Activated CD8-positive, alpha-beta T cell treated with anti-CD3 and anti-CD28 coated beads, Interleukin-2, amount 10 ng/mL, durations not matched to agents 7 days and 5 days (primary cell): ENCODE data around the gene PSMB11. TPM values are rescaled to one million over a fixed set of nuclear protein-coding genes. Genes with fewer than 3 reads are reported as not detected.

Experiments
- ATAC-seq: fragments of 150-1000 bp; cut with Tn5 transposase; one replicate; pipeline ENCODE4 v1.10.0; 2021; ENCODE audit warnings: moderate library complexity
- CTCF ChIA-PET: fragments of 350-600 bp; sonication (Branson Sonifier 250); formaldehyde crosslinking; loops from one replicate; lab custom pipeline; 2021; ENCODE audit warnings: antibody characterized with exemption; lab: Charles Lee
- POLR2A ChIA-PET: fragments of 350-600 bp; sonication (Branson Sonifier 250); formaldehyde crosslinking; loops from one replicate; lab custom pipeline; 2021; ENCODE audit warnings: antibody characterized with exemption; lab: Charles Lee
- DNase-seq: peaks from one replicate; pipeline ENCODE4 v3.0.0-alpha.2; 2020
- H3K27ac Mint-ChIP-seq: one replicate; pipeline ENCODE4 v1.8.0; 2021; ENCODE audit warnings: mild to moderate bottlenecking, mixed read lengths
- H3K27me3 Mint-ChIP-seq: one replicate; pipeline ENCODE4 v1.8.0; 2021; ENCODE audit warnings: low read depth, mixed read lengths
- H3K36me3 Mint-ChIP-seq: one replicate; pipeline ENCODE4 v1.8.0; 2021; ENCODE audit warnings: low read depth, mixed read lengths
- H3K4me1 Mint-ChIP-seq: one replicate; pipeline ENCODE4 v1.8.0; 2021; ENCODE audit warnings: low read depth, mixed read lengths
- H3K4me3 Mint-ChIP-seq: one replicate; pipeline ENCODE4 v1.8.0; 2021; ENCODE audit warnings: mild to moderate bottlenecking, mixed read lengths
- H3K9me3 Mint-ChIP-seq: one replicate; pipeline ENCODE4 v1.8.0; 2022; ENCODE audit warnings: mixed read lengths; ENCODE audit not compliant: insufficient read depth
- total RNA-seq, 2 experiments: library from RNA; stranded (reverse); gene quantifications; one replicate each; pipeline ENCODE4 v1.2.3, GENCODE V29; 2021

PSMB11 gene
- total RNA-seq, 2 experiments from 2014 or later: not detected

DNA sequence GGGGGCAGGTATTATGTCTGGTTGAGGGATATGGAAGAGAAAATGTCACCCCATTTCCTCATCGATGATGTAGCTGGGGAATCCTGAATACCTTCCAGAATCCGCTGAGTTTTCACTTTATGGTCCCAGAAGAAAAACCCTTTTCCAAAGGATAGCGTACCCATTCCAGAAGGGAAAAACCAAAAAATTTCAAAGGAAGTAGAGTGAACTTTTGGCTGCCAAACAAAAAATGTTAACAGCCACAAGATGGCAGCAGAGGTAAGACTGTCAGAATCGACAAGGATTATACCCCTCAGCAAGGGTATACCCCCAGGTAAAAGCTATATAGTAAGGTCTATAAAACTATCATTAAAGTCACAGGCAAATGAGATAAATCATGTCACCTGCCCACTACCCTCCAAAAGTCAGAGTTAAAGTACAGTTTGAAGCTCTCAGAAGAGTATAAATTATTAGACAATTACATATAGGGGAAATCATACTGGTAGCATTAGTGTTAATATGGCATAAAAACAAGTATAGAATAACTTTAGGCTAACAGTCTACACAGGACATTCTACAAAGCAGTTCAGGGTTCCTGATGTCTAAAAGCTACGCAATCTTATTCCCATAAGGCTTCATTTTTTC is 34.9 kb downstream of the PSMB11 start:
- Mint-ChIP-seq H3K4me1 (peaks cover 5% of the 10 kb centered on the region), H3K9me3 (no peaks in the 10 kb centered on the region), H3K36me3 (peaks cover 79% of the 10 kb centered on the region), H3K27me3 (no peaks in the 10 kb centered on the region), H3K27ac (no peak overlapping the region), H3K4me3 (no peak overlapping the region)
- POLR2A ChIA-PET: interaction anchor here (0.9 to 2.3 kb wide), 2 partner anchors 13 to 18 kb away, joined by 4 to 20 read pairs; partner anchors contain the start of genes ACIN1 and C14orf119
- ATAC-seq (peak; percentile 63), DNase-seq (peak; percentile 56)
- CTCF ChIA-PET: interaction anchor here (0.6 to 8.6 kb wide), 34 partner anchors 8 to 244 kb away, joined by 3 to 96 read pairs (median 4); partner anchors contain the start of genes ACIN1, C14orf119, CDH24 and CEBPE

DNA sequence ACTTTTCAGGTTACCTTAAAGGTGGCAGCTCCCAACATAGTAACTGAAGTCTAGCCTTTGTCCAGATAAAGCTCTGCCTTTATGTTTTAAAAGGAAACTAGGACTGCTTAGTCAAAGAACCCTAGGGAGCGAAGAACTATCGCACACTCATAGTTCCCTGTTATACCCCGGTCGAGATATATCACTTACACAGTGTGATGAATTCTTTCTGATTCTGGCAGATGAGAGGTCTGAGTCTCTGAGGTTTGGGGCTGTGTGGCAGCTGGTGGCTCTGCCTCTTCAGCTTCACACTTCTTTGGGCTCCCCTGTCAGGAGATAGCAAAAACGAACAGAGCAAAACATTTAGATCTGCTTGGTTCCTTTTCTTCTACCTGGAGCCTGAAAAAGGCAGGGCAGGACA is 36.0 kb downstream of the PSMB11 start:
- ATAC-seq: no peak
- no peak overlapping the region for H3K4me3 Mint-ChIP-seq
- H3K9me3 Mint-ChIP-seq: no peaks in the 10 kb centered on the region
- POLR2A ChIA-PET: interaction anchor here (2.3 kb wide), 1 partner anchor 17 kb away, joined by 20 read pairs; the partner anchor contains the start of genes ACIN1 and C14orf119
- H3K27me3 Mint-ChIP-seq: no peaks in the 10 kb centered on the region
- CTCF ChIA-PET: interaction anchor here (1.0 to 8.6 kb wide), 18 partner anchors 8 to 241 kb away, joined by 3 to 96 read pairs (median 12); partner anchors contain the start of genes ACIN1, C14orf119, CDH24 and CEBPE
- no peaks in the 10 kb centered on the region for H3K4me1 Mint-ChIP-seq
- no peak overlapping the region for H3K27ac Mint-ChIP-seq
- no peak for DNase-seq
- H3K36me3 Mint-ChIP-seq: peaks cover 72% of the 10 kb centered on the region

DNA sequence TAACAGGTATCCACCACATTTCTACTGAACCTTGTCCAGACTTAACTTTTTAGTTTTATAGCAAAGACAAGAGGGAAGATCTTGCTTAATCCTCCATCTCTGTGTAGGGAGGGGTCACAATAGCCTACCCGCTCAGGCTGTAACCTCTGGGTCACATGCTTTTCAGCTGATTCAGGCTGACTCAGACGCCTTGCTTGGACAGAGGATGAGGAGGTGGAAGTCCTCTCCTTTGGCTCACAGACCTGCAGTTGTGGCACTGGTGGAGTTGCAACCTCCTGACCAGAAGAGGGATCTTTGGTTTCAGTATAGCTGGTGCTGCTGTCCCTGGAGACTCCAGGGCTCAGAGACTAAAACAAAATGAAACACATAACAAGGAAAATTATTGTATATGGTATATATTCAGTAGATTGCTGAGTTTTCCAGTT is 36.7 kb downstream of the PSMB11 start:
- H3K4me1 Mint-ChIP-seq: no peaks in the 10 kb centered on the region
- no peaks in the 10 kb centered on the region for H3K9me3 Mint-ChIP-seq
- H3K27ac Mint-ChIP-seq: no peak overlapping the region
- CTCF ChIA-PET: interaction anchor here (1.5 to 8.6 kb wide), 9 partner anchors 9 to 92 kb away, joined by 4 to 96 read pairs (median 26); partner anchors contain the start of genes ACIN1, C14orf119, CDH24 and CEBPE
- peaks cover 74% of the 10 kb centered on the region for H3K36me3 Mint-ChIP-seq
- DNase-seq: no peak
- ATAC-seq: no peak
- POLR2A ChIA-PET: interaction anchor here (2.3 kb wide), 1 partner anchor 16 kb away, joined by 20 read pairs; the partner anchor contains the start of genes ACIN1 and C14orf119
- H3K27me3 Mint-ChIP-seq: no peaks in the 10 kb centered on the region
- H3K4me3 Mint-ChIP-seq: no peak overlapping the region

DNA sequence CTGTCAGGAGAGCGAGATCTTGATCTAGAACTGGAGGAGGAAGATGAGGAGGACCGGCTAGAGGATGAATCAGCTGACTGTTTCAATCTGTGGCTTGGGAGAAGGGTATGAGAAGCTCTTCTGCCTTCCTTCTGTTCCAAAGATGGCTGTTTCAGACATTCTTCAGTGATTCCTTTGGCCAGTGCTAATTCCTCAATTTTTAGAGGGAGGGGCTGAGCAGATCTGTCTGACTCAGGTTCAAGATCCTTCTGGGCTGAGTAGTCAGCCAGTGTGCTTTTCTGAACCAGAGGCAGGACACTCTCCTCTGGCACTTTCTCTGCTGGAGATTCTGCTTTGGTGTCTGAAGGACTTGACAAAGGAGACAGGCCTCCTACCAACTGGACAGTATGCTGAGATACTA is 37.7 kb downstream of the PSMB11 start:
- H3K4me3 Mint-ChIP-seq: no peak overlapping the region
- H3K4me1 Mint-ChIP-seq: no peaks in the 10 kb centered on the region
- DNase-seq: no peak
- peaks cover 73% of the 10 kb centered on the region for H3K36me3 Mint-ChIP-seq
- ATAC-seq: no peak
- H3K27ac Mint-ChIP-seq: peak overlapping the region; percentile 28
- CTCF ChIA-PET: interaction anchor here (0.9 to 8.6 kb wide), 4 partner anchors 9 to 41 kb away, joined by 3 to 96 read pairs (median 14); partner anchors contain the start of genes ACIN1 and C14orf119
- H3K9me3 Mint-ChIP-seq: no peaks in the 10 kb centered on the region
- POLR2A ChIA-PET: interaction anchor here (0.7 to 1.1 kb wide), 2 partner anchors 12 to 20 kb away, joined by 3 to 5 read pairs; no protein-coding TSS in a partner anchor
- H3K27me3 Mint-ChIP-seq: no peaks in the 10 kb centered on the region

DNA sequence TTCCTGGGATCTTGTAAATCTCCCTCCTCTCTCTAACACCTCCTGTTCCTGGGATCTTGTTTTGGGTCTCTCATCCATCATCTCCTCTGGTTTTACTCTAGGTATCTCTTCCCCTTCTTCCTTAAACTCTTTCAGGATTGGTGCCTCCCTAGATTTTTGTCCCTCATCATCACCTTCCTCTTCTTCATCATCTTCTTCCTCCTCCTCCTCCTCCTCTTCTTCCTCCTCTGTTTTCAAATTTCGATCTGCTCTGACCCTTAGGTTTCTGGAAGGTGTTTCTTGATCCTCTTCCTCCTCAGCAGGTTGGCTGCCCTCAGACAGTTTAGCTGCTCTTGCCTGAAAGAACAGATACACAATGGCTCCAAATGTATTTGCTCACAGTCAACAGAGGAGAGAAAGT is 38.5 kb downstream of the PSMB11 start:
- CTCF ChIA-PET: interaction anchor here (0.9 to 8.6 kb wide), 5 partner anchors 10 to 94 kb away, joined by 3 to 96 read pairs (median 7); partner anchors contain the start of genes ACIN1 and C14orf119
- H3K4me1 Mint-ChIP-seq: no peaks in the 10 kb centered on the region
- no peaks in the 10 kb centered on the region for H3K27me3 Mint-ChIP-seq
- ATAC-seq: no peak
- H3K27ac Mint-ChIP-seq: peak overlapping the region; percentile 13
- DNase-seq: no peak
- peaks cover 75% of the 10 kb centered on the region for H3K36me3 Mint-ChIP-seq
- POLR2A ChIA-PET: interaction anchor here (1.1 kb wide), 1 partner anchor 19 kb away, joined by 3 read pairs; no protein-coding TSS in a partner anchor
- H3K4me3 Mint-ChIP-seq: no peak overlapping the region
- no peaks in the 10 kb centered on the region for H3K9me3 Mint-ChIP-seq

DNA sequence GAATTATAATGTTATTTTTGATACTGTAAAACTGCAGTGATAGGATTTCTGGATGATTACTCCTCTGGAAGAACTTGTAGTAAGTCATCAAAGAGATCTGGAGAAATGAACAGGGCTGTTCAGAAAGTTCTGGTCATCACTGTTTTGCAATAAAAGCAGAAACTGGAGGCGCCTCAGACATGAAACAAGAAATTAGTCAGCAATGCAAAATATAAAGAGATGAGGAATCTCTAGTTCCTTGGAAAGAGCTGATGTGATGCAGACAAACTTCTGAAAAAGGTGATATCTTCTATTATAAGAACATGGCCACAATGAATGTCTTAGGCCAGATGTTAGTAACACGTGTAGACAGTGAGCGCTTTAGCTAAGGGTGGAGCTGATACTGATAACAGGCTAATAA is 43.4 kb downstream of the PSMB11 start:
- no peak for DNase-seq
- Mint-ChIP-seq H3K27ac (no peak overlapping the region), H3K4me3 (no peak overlapping the region), H3K4me1 (no peaks in the 10 kb centered on the region), H3K36me3 (peaks cover 68% of the 10 kb centered on the region), H3K9me3 (no peaks in the 10 kb centered on the region), H3K27me3 (no peaks in the 10 kb centered on the region)
- ChIA-PET CTCF (interaction anchor here (1.0 to 8.6 kb wide), 5 partner anchors 8 to 79 kb away, joined by 3 to 85 read pairs (median 4); partner anchors contain the start of gene ACIN1), POLR2A (no interaction called here)
- ATAC-seq: no peak

DNA sequence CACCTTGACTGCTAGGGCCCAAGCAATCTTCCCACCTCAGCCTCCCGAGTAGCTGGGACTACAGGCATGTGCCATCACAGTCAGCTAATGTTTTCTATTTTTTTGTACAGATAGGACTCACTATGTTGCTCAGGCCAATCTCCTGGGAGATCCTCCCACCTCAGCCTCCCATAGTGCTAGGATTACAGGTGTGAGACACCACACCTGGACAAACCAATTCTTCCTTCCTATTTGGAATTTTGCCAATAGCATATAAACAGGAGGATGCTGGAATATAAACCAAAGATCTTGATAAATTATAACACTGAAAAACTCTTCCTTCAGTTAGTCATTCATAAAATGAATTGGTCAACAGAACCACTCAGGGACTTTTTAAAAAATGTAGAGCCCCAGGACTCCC is 44.6 kb downstream of the PSMB11 start:
- CTCF ChIA-PET: interaction anchor here (0.6 to 8.6 kb wide), 3 partner anchors 9 to 29 kb away, joined by 3 to 85 read pairs (median 4); no protein-coding TSS in a partner anchor

DNA sequence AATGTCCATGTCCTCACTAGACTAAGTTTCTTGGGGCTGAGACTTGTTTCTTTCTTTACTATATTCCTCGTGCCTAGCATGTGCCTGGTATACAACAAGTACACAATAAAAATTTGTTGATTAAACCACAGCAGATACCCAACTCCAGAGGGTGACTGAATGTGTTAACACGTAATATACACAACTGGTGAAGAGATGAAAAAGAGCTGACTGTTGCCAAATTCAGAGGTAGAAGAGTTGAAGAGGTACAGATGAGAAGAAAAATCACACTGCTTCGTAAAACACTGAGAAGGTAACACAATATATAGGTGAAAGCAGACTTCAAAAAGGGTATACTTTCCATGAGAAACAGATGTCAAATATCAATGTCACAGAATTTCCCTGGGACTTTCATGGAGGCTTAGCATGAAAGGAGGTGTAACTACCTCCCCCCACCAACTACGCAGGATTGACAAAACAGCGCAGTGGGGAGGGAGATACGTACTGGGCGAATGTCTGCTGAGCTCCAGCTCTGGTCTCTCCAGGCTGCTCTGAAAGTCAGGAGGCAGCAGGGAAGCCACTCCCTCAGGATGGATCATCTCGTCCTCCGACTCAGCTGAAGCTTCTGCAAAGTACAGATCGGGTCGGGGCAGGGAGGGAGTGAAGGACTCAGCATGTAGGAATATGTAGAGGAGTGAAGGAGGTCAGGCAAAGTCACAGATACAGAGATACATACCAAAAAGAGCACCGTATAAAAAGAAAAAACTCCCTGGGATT is 47.7 kb downstream of the PSMB11 start:
- H3K27me3 Mint-ChIP-seq: no peaks in the 10 kb centered on the region
- H3K36me3 Mint-ChIP-seq: peaks cover 64% of the 10 kb centered on the region
- no peaks in the 10 kb centered on the region for H3K9me3 Mint-ChIP-seq
- POLR2A ChIA-PET: interaction anchor here (0.8 to 0.9 kb wide), 3 partner anchors 13 to 148 kb away, joined by 3 to 4 read pairs (median 3); no protein-coding TSS in a partner anchor
- H3K4me1 Mint-ChIP-seq: peaks cover 13% of the 10 kb centered on the region
- CTCF ChIA-PET: interaction anchor here (1.1 to 8.6 kb wide), 6 partner anchors 10 to 160 kb away, joined by 4 to 85 read pairs (median 8); no protein-coding TSS in a partner anchor
- no peak overlapping the region for H3K27ac Mint-ChIP-seq
- DNase-seq (no peak), ATAC-seq (no peak)
- H3K4me3 Mint-ChIP-seq: no peak overlapping the region

More for the DNA sequence above, 44.6 kb downstream of the PSMB11 start:
- Mint-ChIP-seq H3K36me3 (peaks cover 62% of the 10 kb centered on the region), H3K4me1 (no peaks in the 10 kb centered on the region), H3K4me3 (no peak overlapping the region), H3K9me3 (no peaks in the 10 kb centered on the region), H3K27ac (no peak overlapping the region), H3K27me3 (no peaks in the 10 kb centered on the region)
- DNase-seq (no peak), ATAC-seq (no peak)
- POLR2A ChIA-PET: no interaction called here

DNA sequence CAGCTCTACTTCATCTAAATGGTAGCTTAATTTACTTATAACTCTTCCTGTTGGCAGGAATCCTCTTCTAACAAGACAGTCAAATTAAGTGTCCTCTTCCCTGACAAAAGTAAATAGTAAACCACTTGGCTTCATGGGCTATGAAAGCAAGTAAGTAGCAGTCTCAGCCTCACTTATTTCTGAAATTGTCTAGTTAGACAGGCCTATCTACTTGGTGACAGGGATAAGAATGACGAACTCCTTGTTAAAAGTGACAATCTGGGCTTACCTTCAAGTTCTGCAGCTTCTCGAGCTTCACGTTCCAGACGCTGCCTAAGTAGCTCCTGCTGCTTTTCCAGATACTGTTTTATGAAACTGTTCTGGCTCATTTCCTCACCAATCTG is 48.2 kb downstream of the PSMB11 start:
- ATAC-seq: no peak
- no peak overlapping the region for H3K27ac Mint-ChIP-seq
- H3K4me1 Mint-ChIP-seq: peaks cover 13% of the 10 kb centered on the region
- H3K27me3 Mint-ChIP-seq: no peaks in the 10 kb centered on the region
- H3K4me3 Mint-ChIP-seq: no peak overlapping the region
- H3K36me3 Mint-ChIP-seq: peaks cover 59% of the 10 kb centered on the region
- CTCF ChIA-PET: interaction anchor here (0.8 to 8.6 kb wide), 8 partner anchors 9 to 160 kb away, joined by 3 to 85 read pairs (median 4); no protein-coding TSS in a partner anchor
- DNase-seq: no peak
- POLR2A ChIA-PET: interaction anchor here (0.8 kb wide), 2 partner anchors 13 to 18 kb away, joined by 3 to 4 read pairs; no protein-coding TSS in a partner anchor
- no peaks in the 10 kb centered on the region for H3K9me3 Mint-ChIP-seq

DNA sequence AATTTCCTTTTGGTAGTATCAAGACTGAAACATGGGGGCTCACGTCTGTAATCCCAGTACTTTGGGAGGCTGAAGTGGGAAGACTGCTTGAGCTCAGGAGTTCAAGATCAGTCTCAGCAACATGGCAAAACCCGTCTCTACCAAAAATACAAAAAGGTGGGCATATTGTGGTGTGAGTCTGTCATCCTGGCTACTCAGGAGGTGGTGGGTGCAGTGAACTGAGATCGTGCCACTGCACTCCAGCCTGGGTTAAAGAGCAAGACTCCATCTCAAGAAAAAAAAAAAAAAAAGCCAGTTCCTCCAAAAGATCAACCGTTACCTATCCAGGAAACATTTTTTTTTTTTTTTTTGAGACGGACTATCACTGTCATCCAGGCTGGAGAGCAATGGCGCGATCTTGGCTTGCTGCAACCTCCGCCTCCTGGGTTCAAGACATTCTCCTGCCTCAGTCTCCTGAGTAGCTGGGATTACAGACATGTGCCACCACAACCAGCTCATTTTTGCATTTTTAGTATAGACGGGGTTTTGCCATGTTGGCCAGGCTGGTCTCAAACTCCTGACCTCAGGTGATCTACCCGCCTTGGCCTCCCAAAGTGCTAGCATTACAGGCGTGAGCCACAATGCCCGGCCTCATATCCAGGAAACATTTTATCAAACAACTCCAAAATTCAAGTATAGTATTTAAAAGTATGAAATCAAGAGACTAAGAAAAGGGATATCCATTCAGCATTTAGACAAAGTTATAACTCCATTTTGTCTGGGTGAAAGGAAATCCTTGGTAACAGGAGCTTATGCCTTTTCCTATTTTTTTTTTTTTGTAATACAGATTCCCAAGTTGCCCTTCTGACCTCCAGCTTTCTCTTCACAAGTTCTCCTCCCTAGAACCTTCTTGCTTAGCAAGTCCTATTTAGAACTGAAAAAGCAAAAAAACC is 49.5 kb downstream of the PSMB11 start:
- no peak overlapping the region for H3K4me3 Mint-ChIP-seq
- POLR2A ChIA-PET: interaction anchor here (0.7 to 1.0 kb wide), 3 partner anchors 12 to 105 kb away, joined by 3 to 5 read pairs (median 3); no protein-coding TSS in a partner anchor
- H3K36me3 Mint-ChIP-seq: peaks cover 53% of the 10 kb centered on the region
- H3K9me3 Mint-ChIP-seq: no peaks in the 10 kb centered on the region
- H3K4me1 Mint-ChIP-seq: peaks cover 17% of the 10 kb centered on the region
- DNase-seq: no peak
- no peaks in the 10 kb centered on the region for H3K27me3 Mint-ChIP-seq
- no peak overlapping the region for H3K27ac Mint-ChIP-seq
- CTCF ChIA-PET: interaction anchor here (0.6 to 8.6 kb wide), 11 partner anchors 14 to 162 kb away, joined by 3 to 85 read pairs (median 4); partner anchors contain the start of gene PRMT5
- no peak for ATAC-seq
